Endothelial cell (in vitro differentiated cells): ENCODE measurements around the gene KRI1. TPM values are rescaled to one million over a fixed set of nuclear protein-coding genes. Genes with fewer than 3 reads are reported as not detected.

Experiments used
- DNase-seq: peaks from one replicate; pipeline ENCODE4 v3.0.0; 2021; ENCODE audit warnings: low spot score
- H3K27ac Mint-ChIP-seq: one replicate; pipeline ENCODE4 v1.8.0; 2021; ENCODE audit warnings: mixed read lengths, inconsistent platforms; ENCODE audit not compliant: unreplicated experiment
- H3K27me3 Mint-ChIP-seq: one replicate; pipeline ENCODE4 v1.8.0; 2021; ENCODE audit warnings: mild to moderate bottlenecking, moderate library complexity, mixed read lengths, inconsistent platforms; ENCODE audit not compliant: unreplicated experiment
- H3K36me3 Mint-ChIP-seq: one replicate; pipeline ENCODE4 v1.8.0; 2021; ENCODE audit warnings: mild to moderate bottlenecking, low read depth, mixed read lengths, inconsistent platforms; ENCODE audit not compliant: unreplicated experiment
- H3K4me1 Mint-ChIP-seq: one replicate; pipeline ENCODE4 v1.8.0; 2021; ENCODE audit warnings: mild to moderate bottlenecking, mixed read lengths, inconsistent platforms; ENCODE audit not compliant: unreplicated experiment
- H3K4me3 Mint-ChIP-seq: one replicate; pipeline ENCODE4 v1.8.0; 2021; ENCODE audit warnings: mild to moderate bottlenecking, mixed read lengths, inconsistent platforms; ENCODE audit not compliant: unreplicated experiment
- H3K9me3 Mint-ChIP-seq: one replicate; pipeline ENCODE4 v1.8.0; 2021; ENCODE audit warnings: mixed read lengths, inconsistent platforms; ENCODE audit not compliant: unreplicated experiment
- CTCF ChIP-seq: fragments of 200-600 bp; sonication (generic); IDR thresholded peaks from one replicate; pipeline ENCODE4 v1.5.0; 2021; ENCODE audit warnings: antibody characterized with exemption; ENCODE audit not compliant: unreplicated experiment
- total RNA-seq: library from RNA; stranded (reverse); fragmentation: NEBNext Ultra II Directional; extraction: Animal tissue kit (Norgen Biotek cat#: 25700); gene quantifications from one replicate; pipeline ENCODE4 v1.2.1, GENCODE V29; 2021; ENCODE audit not compliant: unreplicated experiment

KRI1 gene
- total RNA-seq, 1 donor from 2014 or later, result 25.2 TPM

- no peak for DNase-seq
- peaks cover 21% of the 10 kb centered on the region for H3K4me1 Mint-ChIP-seq
- H3K27me3 Mint-ChIP-seq, result peaks cover 6% of the 10 kb centered on the region
- H3K4me3 Mint-ChIP-seq, result no peak overlapping the region
- peaks cover 5% of the 10 kb centered on the region for H3K36me3 Mint-ChIP-seq
- TF ChIP-seq CTCF, result no peak
- no peaks in the 10 kb centered on the region for H3K9me3 Mint-ChIP-seq
- no peak overlapping the region for H3K27ac Mint-ChIP-seq
Observed at GRCh38 chr19:10600149-10600548, 34.3 kb upstream of the KRI1 start.

- TF ChIP-seq CTCF, result no peak
- Mint-ChIP-seq H3K36me3 (no peaks in the 10 kb centered on the region), H3K9me3 (no peaks in the 10 kb centered on the region), H3K4me1 (peaks cover 2% of the 10 kb centered on the region), H3K27ac (peak overlapping the region; percentile 13), H3K27me3 (peaks cover 5% of the 10 kb centered on the region), H3K4me3 (no peak overlapping the region)
- DNase-seq, result no peak
Observed at GRCh38 chr19:10593820-10594637, 28.2 kb upstream of the KRI1 start.

GRCh38 chr19:10593148-10593547, 27.3 kb upstream of the KRI1 start:
- no peak for TF ChIP-seq CTCF
- peaks cover 5% of the 10 kb centered on the region for H3K27me3 Mint-ChIP-seq
- H3K4me3 Mint-ChIP-seq, result no peak overlapping the region
- no peaks in the 10 kb centered on the region for H3K36me3 Mint-ChIP-seq
- no peak for DNase-seq
- H3K27ac Mint-ChIP-seq, result no peak overlapping the region
- peaks cover 2% of the 10 kb centered on the region for H3K4me1 Mint-ChIP-seq
- H3K9me3 Mint-ChIP-seq, result no peaks in the 10 kb centered on the region

DNA sequence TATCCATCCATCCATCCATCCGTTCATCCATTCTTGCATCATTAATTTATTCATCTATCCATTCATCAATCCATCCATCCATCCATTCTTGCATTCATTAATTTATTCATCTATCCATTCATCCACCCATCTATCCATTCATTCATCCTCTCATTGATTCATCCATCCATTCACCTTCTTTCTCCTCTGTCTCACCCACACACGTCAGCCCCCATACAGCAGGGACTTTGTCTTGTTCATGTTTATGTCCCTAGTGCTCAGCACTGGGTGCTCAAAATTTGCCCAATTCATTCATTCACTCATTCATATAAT, 22.0 kb upstream of the KRI1 start:
- no peaks in the 10 kb centered on the region for H3K9me3 Mint-ChIP-seq
- peak overlapping the region; percentile 0 for H3K27ac Mint-ChIP-seq
- peaks cover 4% of the 10 kb centered on the region for H3K27me3 Mint-ChIP-seq
- H3K4me1 Mint-ChIP-seq, result peaks cover 10% of the 10 kb centered on the region
- no peak for TF ChIP-seq CTCF
- H3K4me3 Mint-ChIP-seq, result peak overlapping the region; percentile 42
- H3K36me3 Mint-ChIP-seq, result no peaks in the 10 kb centered on the region
- no peak for DNase-seq

DNA sequence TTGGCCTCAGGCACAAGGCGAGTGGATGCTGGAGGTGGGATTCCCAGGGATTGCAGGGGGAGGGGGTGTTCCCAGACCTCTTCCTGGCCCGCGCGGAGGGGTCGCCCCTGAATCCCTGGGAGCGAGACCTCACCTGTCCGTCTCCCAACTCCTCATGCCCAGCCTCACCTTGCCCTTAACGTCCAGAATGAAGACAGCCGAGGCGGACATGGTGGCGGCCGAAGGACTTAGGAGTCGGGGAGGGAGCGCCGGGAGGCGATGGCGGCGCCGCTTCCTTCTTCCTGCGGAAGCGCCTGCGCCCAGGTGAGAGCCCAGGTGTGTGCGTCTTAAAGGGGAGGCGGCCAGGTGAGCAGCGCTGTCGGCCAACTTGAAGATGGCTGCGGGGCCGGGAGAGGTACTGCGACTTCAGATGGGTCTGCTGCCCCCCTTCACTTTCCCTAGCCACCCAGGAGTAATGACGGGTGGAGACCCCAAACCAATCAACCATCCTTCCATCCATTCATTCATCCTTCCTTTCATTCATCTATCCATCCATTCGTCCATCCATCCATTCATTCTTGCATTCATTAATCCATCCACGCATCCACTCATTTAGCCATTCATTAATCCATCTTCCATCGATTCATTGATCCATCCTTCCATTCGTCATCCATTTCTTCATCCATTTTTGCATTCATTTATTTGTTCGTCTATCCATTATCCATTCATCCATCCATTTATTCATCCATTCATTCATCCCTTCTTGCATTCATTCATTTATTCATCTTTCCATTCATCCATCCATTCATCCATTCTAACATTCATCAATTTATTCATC, 21.4 kb upstream of the KRI1 start, which contains the start of gene AP1M2:
AP1M2 (minus strand) TSS at position 291 of the 817 bp plus-strand sequence; CDS start at position 210, 81 bp downstream.
- H3K4me3 Mint-ChIP-seq, result peak within 1 kb of the TSS; percentile 42
- H3K36me3 Mint-ChIP-seq, result no peaks in the 10 kb centered on the region
- no peak for TF ChIP-seq CTCF
- peak within 1 kb of the TSS; percentile 0 for H3K27ac Mint-ChIP-seq
- peaks cover 10% of the 10 kb centered on the region for H3K4me1 Mint-ChIP-seq
- H3K9me3 Mint-ChIP-seq, result no peaks in the 10 kb centered on the region
- peaks cover 4% of the 10 kb centered on the region for H3K27me3 Mint-ChIP-seq
- no peak for DNase-seq
